Nephron progenitor cell (in vitro differentiated cells): Measurements from ENCODE around the gene SLC8A2.

ENCODE experiments used
- DNase-seq: peaks from one replicate; pipeline ENCODE4 v3.0.0; 2021
- H3K27ac Mint-ChIP-seq: 2 replicates; pipeline ENCODE4 v1.8.0; 2021; ENCODE audit warnings: mild to moderate bottlenecking, moderate library complexity, mixed read lengths
- H3K27me3 Mint-ChIP-seq: 2 replicates; pipeline ENCODE4 v1.8.0; 2021; ENCODE audit warnings: mild to moderate bottlenecking, low read depth, mixed read lengths; ENCODE audit not compliant: poor library complexity
- H3K36me3 Mint-ChIP-seq: 2 replicates; pipeline ENCODE4 v1.8.0; 2021; ENCODE audit warnings: low read depth, mixed read lengths
- H3K4me1 Mint-ChIP-seq: 2 replicates; pipeline ENCODE4 v1.8.0; 2021; ENCODE audit warnings: mixed read lengths
- H3K4me3 Mint-ChIP-seq: 2 replicates; pipeline ENCODE4 v1.8.0; 2021; ENCODE audit warnings: mild to moderate bottlenecking, moderate library complexity, mixed read lengths
- H3K9me3 Mint-ChIP-seq: 2 replicates; pipeline ENCODE4 v1.8.0; 2021; ENCODE audit warnings: mild to moderate bottlenecking, moderate library complexity, mixed read lengths
- TF ChIP-seq, protein P1 (sequence below): fragments of 200-600 bp; sonication (generic); IDR thresholded peaks from 2 replicates; pipeline ENCODE4 v1.5.0; 2021; ENCODE audit warnings: antibody characterized with exemption

The SLC8A2 gene

GRCh38 chr19:47497050-47497766, 25.5 kb upstream of the SLC8A2 start:
- Mint-ChIP-seq H3K36me3 (no peaks in the 10 kb centered on the region), H3K4me1 (peaks cover 13% of the 10 kb centered on the region), H3K27ac (peak overlapping the region; percentile 48), H3K9me3 (no peaks in the 10 kb centered on the region), H3K27me3 (no peaks in the 10 kb centered on the region), H3K4me3 (no peak overlapping the region)
- TF ChIP-seq, protein P1, sequence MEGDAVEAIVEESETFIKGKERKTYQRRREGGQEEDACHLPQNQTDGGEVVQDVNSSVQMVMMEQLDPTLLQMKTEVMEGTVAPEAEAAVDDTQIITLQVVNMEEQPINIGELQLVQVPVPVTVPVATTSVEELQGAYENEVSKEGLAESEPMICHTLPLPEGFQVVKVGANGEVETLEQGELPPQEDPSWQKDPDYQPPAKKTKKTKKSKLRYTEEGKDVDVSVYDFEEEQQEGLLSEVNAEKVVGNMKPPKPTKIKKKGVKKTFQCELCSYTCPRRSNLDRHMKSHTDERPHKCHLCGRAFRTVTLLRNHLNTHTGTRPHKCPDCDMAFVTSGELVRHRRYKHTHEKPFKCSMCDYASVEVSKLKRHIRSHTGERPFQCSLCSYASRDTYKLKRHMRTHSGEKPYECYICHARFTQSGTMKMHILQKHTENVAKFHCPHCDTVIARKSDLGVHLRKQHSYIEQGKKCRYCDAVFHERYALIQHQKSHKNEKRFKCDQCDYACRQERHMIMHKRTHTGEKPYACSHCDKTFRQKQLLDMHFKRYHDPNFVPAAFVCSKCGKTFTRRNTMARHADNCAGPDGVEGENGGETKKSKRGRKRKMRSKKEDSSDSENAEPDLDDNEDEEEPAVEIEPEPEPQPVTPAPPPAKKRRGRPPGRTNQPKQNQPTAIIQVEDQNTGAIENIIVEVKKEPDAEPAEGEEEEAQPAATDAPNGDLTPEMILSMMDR: no peak
- DNase-seq: no peak

DNA sequence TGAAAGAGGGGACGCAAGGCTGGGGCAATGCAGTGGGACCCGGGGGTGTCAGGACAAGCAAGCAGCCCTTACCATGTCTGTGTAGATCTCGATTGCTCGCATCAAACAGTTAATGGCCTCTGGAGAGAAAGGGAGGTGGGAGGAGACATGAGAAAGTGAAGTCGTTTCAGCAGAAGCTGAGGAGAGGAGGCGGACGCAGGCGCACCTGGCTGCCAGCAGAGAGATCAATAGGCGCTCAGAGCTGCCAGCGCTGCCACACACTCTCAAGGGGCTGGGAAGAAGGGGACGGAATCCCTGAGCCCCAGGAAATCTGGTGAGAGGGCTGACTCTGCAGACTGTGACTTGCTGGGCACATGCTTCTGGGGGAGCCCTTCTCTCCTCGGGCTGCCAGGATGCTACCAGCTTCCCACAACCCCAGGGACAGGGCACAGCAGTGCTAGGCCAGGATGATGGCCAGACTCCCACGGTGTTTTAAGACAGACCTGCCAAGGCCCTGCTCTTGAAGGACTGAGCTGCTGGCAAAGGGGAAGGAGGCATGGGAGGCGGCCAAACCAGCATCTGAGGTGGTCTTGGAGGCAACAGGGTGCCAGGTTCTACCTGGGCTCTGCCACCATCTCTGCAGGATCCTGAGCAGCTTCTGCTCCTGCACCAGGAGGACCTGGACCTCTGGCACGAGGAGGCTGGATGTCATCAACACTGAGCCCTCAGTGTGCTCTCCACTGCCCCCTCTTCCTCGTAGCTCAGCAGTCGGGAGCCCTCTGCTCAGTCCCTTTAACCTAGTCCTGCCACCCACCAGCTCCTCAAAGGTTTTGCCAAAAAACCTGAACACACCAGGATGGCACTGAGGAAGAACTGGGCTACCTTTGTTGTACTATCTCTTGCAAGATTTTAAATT, 24.0 kb upstream of the SLC8A2 start:
- no peak for DNase-seq

GRCh38 chr19:47494729-47495128, 23.0 kb upstream of the SLC8A2 start:
- peaks cover 14% of the 10 kb centered on the region for H3K4me1 Mint-ChIP-seq
- no peaks in the 10 kb centered on the region for H3K27me3 Mint-ChIP-seq
- H3K27ac Mint-ChIP-seq: no peak overlapping the region
- DNase-seq: no peak
- TF ChIP-seq, protein P1: no peak
- peaks cover 10% of the 10 kb centered on the region for H3K36me3 Mint-ChIP-seq
- H3K4me3 Mint-ChIP-seq: no peak overlapping the region
- H3K9me3 Mint-ChIP-seq: no peaks in the 10 kb centered on the region

More for the DNA sequence above, 24.0 kb upstream of the SLC8A2 start:
- Mint-ChIP-seq H3K4me3 (no peak overlapping the region), H3K27me3 (no peaks in the 10 kb centered on the region), H3K36me3 (no peaks in the 10 kb centered on the region), H3K9me3 (no peaks in the 10 kb centered on the region), H3K4me1 (peaks cover 13% of the 10 kb centered on the region), H3K27ac (no peak overlapping the region)
- TF ChIP-seq, protein P1: no peak

GRCh38 chr19:47494211-47494547, 22.5 kb upstream of the SLC8A2 start:
- peaks cover 10% of the 10 kb centered on the region for H3K36me3 Mint-ChIP-seq
- no peak overlapping the region for H3K4me3 Mint-ChIP-seq
- H3K27me3 Mint-ChIP-seq: no peaks in the 10 kb centered on the region
- H3K4me1 Mint-ChIP-seq: peaks cover 13% of the 10 kb centered on the region
- no peak for DNase-seq
- H3K9me3 Mint-ChIP-seq: no peaks in the 10 kb centered on the region
- TF ChIP-seq, protein P1: no peak
- H3K27ac Mint-ChIP-seq: no peak overlapping the region

GRCh38 chr19:47493378-47494210, 21.9 kb upstream of the SLC8A2 start:
- H3K27me3 Mint-ChIP-seq: no peaks in the 10 kb centered on the region
- H3K27ac Mint-ChIP-seq: peak overlapping the region; percentile 71
- H3K4me3 Mint-ChIP-seq: no peak overlapping the region

More at GRCh38 chr19:47493378-47494210, 21.9 kb upstream of the SLC8A2 start:
- Mint-ChIP-seq H3K9me3 (no peaks in the 10 kb centered on the region), H3K4me1 (peaks cover 13% of the 10 kb centered on the region), H3K36me3 (peaks cover 10% of the 10 kb centered on the region)
- TF ChIP-seq, protein P1: no peak
- no peak for DNase-seq
